SK-N-SH (cell line): ENCODE data around the gene APH1B. TPM values are rescaled to one million over a fixed set of nuclear protein-coding genes. Genes with fewer than 3 reads are reported as not detected.

Experiments used
- CTCF ChIA-PET: fragments of 300-600, 350-600 bp; formaldehyde crosslinking; extraction: SDS; loops from one replicate; lab custom pipeline; 2021; lab: Yijun Ruan, JAX
- POLR2A ChIA-PET: fragments of 350-600 bp; sonication (Branson Sonifier 250); formaldehyde crosslinking; extraction: SDS; loops from one replicate; lab custom pipeline; 2020; ENCODE audit warnings: antibody characterized with exemption, inconsistent platforms; lab: Yijun Ruan, JAX
- DNase-seq: peaks from one replicate; pipeline ENCODE4 v3.0.0; 2012
- H2AFZ ChIP-seq: fragments of 200-600 bp; sonication (generic); 2 replicates; pipeline ENCODE4 v1.8.1; 2016; ENCODE audit warnings: antibody characterized with exemption, mild to moderate bottlenecking, low read depth
- H3F3A ChIP-seq: fragments of 200-600 bp; sonication (generic); replicated peaks from 2 replicates; pipeline ENCODE3; 2016; ENCODE audit warnings: antibody characterized with exemption, mild to moderate bottlenecking; ENCODE audit not compliant: insufficient read depth
- H3K27ac ChIP-seq, 2 experiments: fragments of 200-500 bp in 1 of 2; fragments of 200-600 bp in 1 of 2; sonication (Bioruptor generic) in 1 of 2; sonication (generic), shearing (Covaris generic) in 1 of 2; 2 replicates each; pipeline versions ENCODE4 v1.5.1 to v1.6.1; 2014 to 2016; ENCODE audit warnings: low read depth in 2 of 2, inconsistent platforms in 1 of 2, low read length in 1 of 2, mild to moderate bottlenecking in 1 of 2, mixed read lengths in 1 of 2
- H3K27me3 ChIP-seq: fragments of 200-600 bp; sonication (generic), shearing (Covaris generic); 2 replicates; pipeline ENCODE4 v1.6.1; 2016; ENCODE audit warnings: mixed run types; ENCODE audit not compliant: insufficient read depth
- H3K36me3 ChIP-seq, 2 experiments: fragments of 200-500 bp in 1 of 2; fragments of 200-600 bp in 1 of 2; sonication (Bioruptor generic) in 1 of 2; sonication (generic) in 1 of 2; replicated peaks in 1 of 2; 2 replicates each; pipeline versions ENCODE3 to v1.5.1; 2014 to 2016; ENCODE audit warnings: low read length in 1 of 2, mild to moderate bottlenecking in 1 of 2; ENCODE audit not compliant: insufficient read depth in 2 of 2, control insufficient read depth in 1 of 2
- H3K4me1 ChIP-seq, 2 experiments: fragments of 200-500 bp in 1 of 2; fragments of 200-600 bp in 1 of 2; sonication (Bioruptor generic) in 1 of 2; sonication (generic), shearing (Covaris generic) in 1 of 2; 2 replicates each; pipeline versions ENCODE4 v1.5.1 to v1.6.1; 2014 to 2016; ENCODE audit warnings: low read depth in 1 of 2, low read length in 1 of 2, mixed run types in 1 of 2; ENCODE audit not compliant: insufficient read depth in 2 of 2, control insufficient read depth in 1 of 2
- H3K4me2 ChIP-seq: fragments of 200-600 bp; sonication (generic), shearing (Covaris generic); 2 replicates; pipeline ENCODE4 v1.6.1; 2017; ENCODE audit warnings: mixed run types
- H3K4me3 ChIP-seq, 2 experiments: fragments of 200-500 bp in 1 of 2; fragments of 200-600 bp in 1 of 2; sonication (Bioruptor generic) in 1 of 2; sonication (generic), shearing (Covaris generic) in 1 of 2; 2 replicates each; pipeline versions ENCODE4 v1.5.1 to v1.8.1; 2014 to 2016; ENCODE audit warnings: low read depth in 2 of 2, inconsistent platforms in 1 of 2, low read length in 1 of 2, mild to moderate bottlenecking in 1 of 2, mixed read lengths in 1 of 2, moderate library complexity in 1 of 2
- H3K79me2 ChIP-seq: fragments of 200-600 bp; sonication (generic); 2 replicates; pipeline ENCODE4 v1.8.1; 2017; ENCODE audit warnings: mild to moderate bottlenecking; ENCODE audit not compliant: insufficient read depth
- H3K9ac ChIP-seq: fragments of 200-600 bp; sonication (generic); 2 replicates; pipeline ENCODE4 v1.6.1; 2017; ENCODE audit warnings: mixed run types
- H3K9me2 ChIP-seq: fragments of 200-600 bp; sonication (generic); 2 replicates; pipeline ENCODE4 v1.6.1; 2017; ENCODE audit warnings: mixed run types
- H3K9me3 ChIP-seq: fragments of 200-600 bp; sonication (generic); 2 replicates; pipeline ENCODE4 v1.6.1; 2017; ENCODE audit warnings: mixed run types, mild to moderate bottlenecking, moderate library complexity
- H4K20me1 ChIP-seq: fragments of 200-600 bp; sonication (generic); 2 replicates; pipeline ENCODE4 v1.6.1; 2017; ENCODE audit warnings: mild to moderate bottlenecking, mixed run types; ENCODE audit not compliant: insufficient read depth
- CHD2 ChIP-seq: fragments of 150-350 bp; IDR thresholded peaks from 2 replicates; pipeline ENCODE4 v1.6.1; 2018; ENCODE audit warnings: low read length; ENCODE audit not compliant: partially characterized antibody
- ELF1 ChIP-seq: IDR thresholded peaks from 2 replicates; pipeline ENCODE4 v1.4.0; 2012
- EZH2phosphoT487 ChIP-seq: fragments of 200-600 bp; sonication (generic); IDR thresholded peaks from 2 replicates; pipeline ENCODE4 v1.6.1; 2017; ENCODE audit warnings: low read depth, mixed run types, mild to moderate bottlenecking, antibody characterized with exemption, moderate library complexity, borderline replicate concordance
- FOXM1 ChIP-seq: IDR thresholded peaks from 2 replicates; pipeline ENCODE4 v1.4.0; 2012; ENCODE audit warnings: low read depth, mild to moderate bottlenecking
- MEF2A ChIP-seq: IDR thresholded peaks from 2 replicates; pipeline ENCODE4 v1.4.0; 2012; ENCODE audit warnings: low read depth, borderline replicate concordance
- NFIC ChIP-seq: IDR thresholded peaks from 2 replicates; pipeline ENCODE4 v1.4.0; 2012; ENCODE audit warnings: borderline replicate concordance
- NRF1 ChIP-seq: IDR thresholded peaks from 2 replicates; pipeline ENCODE4 v1.6.1; 2012; ENCODE audit warnings: low read depth, mild to moderate bottlenecking, low read length
- POLR2AphosphoS5 ChIP-seq: IDR thresholded peaks from 2 replicates; pipeline ENCODE4 v1.6.1; 2012; ENCODE audit warnings: low read depth, low read length
- RAD21 ChIP-seq: IDR thresholded peaks from 2 replicates; pipeline ENCODE4 v1.6.1; 2012; ENCODE audit warnings: mild to moderate bottlenecking, low read length
- RFX5 ChIP-seq: IDR thresholded peaks from 2 replicates; pipeline ENCODE4 v1.6.1; 2012; ENCODE audit warnings: mild to moderate bottlenecking, improper control_type of control experiment, low read length
- SIN3A ChIP-seq: IDR thresholded peaks from 2 replicates; pipeline ENCODE4 v1.6.1; 2012; ENCODE audit warnings: low read depth, mild to moderate bottlenecking, low read length, moderate library complexity, borderline replicate concordance
- TCF12 ChIP-seq: IDR thresholded peaks from 2 replicates; pipeline ENCODE4 v1.4.0; 2012
- TEAD4 ChIP-seq: IDR thresholded peaks from 2 replicates; pipeline ENCODE4 v1.4.0; 2012; ENCODE audit warnings: mild to moderate bottlenecking, borderline replicate concordance; ENCODE audit not compliant: insufficient read depth
- YY1 ChIP-seq: IDR thresholded peaks from 2 replicates; pipeline ENCODE4 v1.4.0; 2012; ENCODE audit warnings: low read depth, mild to moderate bottlenecking
- WGBS: methylation state at CpG from one replicate; pipeline ENCODE4 v1.1.6; 2017; ENCODE audit warnings: low lambda C conversion rate; 5-methylcytosine and 5-hydroxymethylcytosine counted together
- polyA plus RNA-seq, 3 experiments: library from polyadenylated mRNA; depleted of rRNA; stranded (reverse); fragments of >200 nt; gene quantifications; 2 replicates each; pipeline ENCODE4 v1.2.3, GENCODE V29; 2012
- TF ChIP-seq, protein P1 (sequence below): IDR thresholded peaks from 2 replicates; pipeline ENCODE4 v1.4.0; 2012; ENCODE audit warnings: low read depth, borderline replicate concordance
- TF ChIP-seq, protein P2 (sequence below): fragments of 150-350 bp; IDR thresholded peaks from 2 replicates; pipeline ENCODE4 v1.6.1; 2016; ENCODE audit warnings: mild to moderate bottlenecking, low read depth, low read length

Gene APH1B
- polyA plus RNA-seq, 1 of the 3 experiments (the other 2 are of a cell fraction), result 7.6 TPM

GRCh38 chr15:63241316-63241715 lies 36.1 kb upstream of the APH1B start:
- POLR2A ChIA-PET, result no interaction called here
- H3K9me2 ChIP-seq, result no peaks in the 10 kb centered on the region
- H3K4me2 ChIP-seq, result no peak overlapping the region
- H3K4me1 ChIP-seq, result peaks cover 0 to 6% of the 10 kb centered on the region in 2 experiments; a peak in 1 of 4 replicates
- no peak for DNase-seq
- H3K27ac ChIP-seq, result no peak overlapping the region
- no peak overlapping the region for H2AFZ ChIP-seq
- no peaks in the 10 kb centered on the region for H3K27me3 ChIP-seq
- CTCF ChIA-PET, result no interaction called here
- 93% methylated on average over 1 of the region's 1 CpG for WGBS
- H3K79me2 ChIP-seq, result peaks cover 33% of the 10 kb centered on the region
- no peak overlapping the region for H3K4me3 ChIP-seq
- H3K36me3 ChIP-seq, result peaks cover 0 to 12% of the 10 kb centered on the region in 2 experiments
- H3K9me3 ChIP-seq, result no peaks in the 10 kb centered on the region
- H3F3A ChIP-seq, result peaks cover 16% of the 10 kb centered on the region
- TF ChIP-seq MEF2A, result no peak
- no peak for TF ChIP-seq NRF1
- TF ChIP-seq, protein P1, sequence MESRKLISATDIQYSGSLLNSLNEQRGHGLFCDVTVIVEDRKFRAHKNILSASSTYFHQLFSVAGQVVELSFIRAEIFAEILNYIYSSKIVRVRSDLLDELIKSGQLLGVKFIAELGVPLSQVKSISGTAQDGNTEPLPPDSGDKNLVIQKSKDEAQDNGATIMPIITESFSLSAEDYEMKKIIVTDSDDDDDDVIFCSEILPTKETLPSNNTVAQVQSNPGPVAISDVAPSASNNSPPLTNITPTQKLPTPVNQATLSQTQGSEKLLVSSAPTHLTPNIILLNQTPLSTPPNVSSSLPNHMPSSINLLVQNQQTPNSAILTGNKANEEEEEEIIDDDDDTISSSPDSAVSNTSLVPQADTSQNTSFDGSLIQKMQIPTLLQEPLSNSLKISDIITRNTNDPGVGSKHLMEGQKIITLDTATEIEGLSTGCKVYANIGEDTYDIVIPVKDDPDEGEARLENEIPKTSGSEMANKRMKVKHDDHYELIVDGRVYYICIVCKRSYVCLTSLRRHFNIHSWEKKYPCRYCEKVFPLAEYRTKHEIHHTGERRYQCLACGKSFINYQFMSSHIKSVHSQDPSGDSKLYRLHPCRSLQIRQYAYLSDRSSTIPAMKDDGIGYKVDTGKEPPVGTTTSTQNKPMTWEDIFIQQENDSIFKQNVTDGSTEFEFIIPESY, result no peak
- no peak for TF ChIP-seq SIN3A
- no peak for TF ChIP-seq RFX5
- H3K9ac ChIP-seq, result no peak overlapping the region
- H4K20me1 ChIP-seq, result no peaks in the 10 kb centered on the region

DNA sequence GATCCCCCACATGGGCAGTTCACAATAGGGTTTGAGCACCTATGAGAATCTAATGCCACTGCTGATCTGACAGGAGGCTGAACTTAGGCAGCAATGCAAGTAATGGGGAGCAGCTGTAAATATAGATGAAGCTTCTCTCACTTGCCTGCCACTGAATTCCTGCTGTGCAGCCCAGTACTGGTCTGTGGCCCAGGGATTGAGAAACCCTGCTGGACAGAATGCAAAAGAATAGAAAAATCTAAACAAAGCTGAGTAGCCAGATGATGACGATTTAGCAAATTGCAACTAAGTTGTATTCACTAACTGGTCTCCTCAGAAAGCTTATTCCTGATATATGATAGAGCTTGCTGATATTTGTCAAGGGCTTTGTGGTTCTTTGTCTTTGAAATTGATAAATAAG lies 34.3 kb upstream of the APH1B start:
- WGBS, result 100% methylated on average over 1 of the region's 1 CpG
- no peak for TF ChIP-seq FOXM1
- TF ChIP-seq NFIC, result no peak
- TF ChIP-seq ELF1, result no peak
- no peak for TF ChIP-seq YY1
- no peak for TF ChIP-seq CHD2
- TF ChIP-seq MEF2A, result no peak
- TF ChIP-seq POLR2AphosphoS5, result no peak
- no peak for TF ChIP-seq EZH2phosphoT487
- TF ChIP-seq, protein P2, sequence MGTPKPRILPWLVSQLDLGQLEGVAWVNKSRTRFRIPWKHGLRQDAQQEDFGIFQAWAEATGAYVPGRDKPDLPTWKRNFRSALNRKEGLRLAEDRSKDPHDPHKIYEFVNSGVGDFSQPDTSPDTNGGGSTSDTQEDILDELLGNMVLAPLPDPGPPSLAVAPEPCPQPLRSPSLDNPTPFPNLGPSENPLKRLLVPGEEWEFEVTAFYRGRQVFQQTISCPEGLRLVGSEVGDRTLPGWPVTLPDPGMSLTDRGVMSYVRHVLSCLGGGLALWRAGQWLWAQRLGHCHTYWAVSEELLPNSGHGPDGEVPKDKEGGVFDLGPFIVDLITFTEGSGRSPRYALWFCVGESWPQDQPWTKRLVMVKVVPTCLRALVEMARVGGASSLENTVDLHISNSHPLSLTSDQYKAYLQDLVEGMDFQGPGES, result no peak
- no peak for TF ChIP-seq RAD21
- no peak for TF ChIP-seq TCF12
- TF ChIP-seq TEAD4, result no peak
- no peak overlapping the region for H2AFZ ChIP-seq
- ChIA-PET CTCF (no interaction called here), POLR2A (no interaction called here)
- H3K4me3 ChIP-seq, result no peak overlapping the region
- H3K9me2 ChIP-seq, result no peaks in the 10 kb centered on the region
- no peaks in the 10 kb centered on the region for H4K20me1 ChIP-seq
- H3K4me1 ChIP-seq, result peaks cover 0 to 6% of the 10 kb centered on the region in 2 experiments; a peak in 1 of 4 replicates
- H3K36me3 ChIP-seq, result peaks cover 0 to 18% of the 10 kb centered on the region in 2 experiments
- DNase-seq, result no peak
- H3K4me2 ChIP-seq, result no peak overlapping the region
- no peak overlapping the region for H3K9ac ChIP-seq
- no peaks in the 10 kb centered on the region for H3K9me3 ChIP-seq
- H3K79me2 ChIP-seq, result peaks cover 21% of the 10 kb centered on the region
- peaks cover 3% of the 10 kb centered on the region for H3F3A ChIP-seq
- H3K27ac ChIP-seq, result no peak overlapping the region
- no peaks in the 10 kb centered on the region for H3K27me3 ChIP-seq
